GM19238 (cell line): ENCODE data around the gene OR5K4.

Experiments used
- DNase-seq: peaks from one replicate; pipeline ENCODE4 v3.0.0; 2011; ENCODE audit warnings: low spot score; ENCODE audit not compliant: insufficient read length

The OR5K4 gene

GRCh38 chr3:98353554-98353953 is at the start of gene OR5K4:
TSS of gene OR5K4 (plus strand) at chr3:98353854. CDS start at chr3:98353854, 0 bp downstream.
- no peak for DNase-seq

- no peak for DNase-seq
Measured at GRCh38 chr3:98322101-98322500, 31.6 kb upstream of the OR5K4 start.

- DNase-seq = no peak
Measured at GRCh38 chr3:98322686-98323085, 31.0 kb upstream of the OR5K4 start.

- DNase-seq = no peak
Measured at GRCh38 chr3:98323425-98323824, 30.2 kb upstream of the OR5K4 start.

GRCh38 chr3:98325055-98325454 is 28.6 kb upstream of the OR5K4 start:
- no peak for DNase-seq

DNA sequence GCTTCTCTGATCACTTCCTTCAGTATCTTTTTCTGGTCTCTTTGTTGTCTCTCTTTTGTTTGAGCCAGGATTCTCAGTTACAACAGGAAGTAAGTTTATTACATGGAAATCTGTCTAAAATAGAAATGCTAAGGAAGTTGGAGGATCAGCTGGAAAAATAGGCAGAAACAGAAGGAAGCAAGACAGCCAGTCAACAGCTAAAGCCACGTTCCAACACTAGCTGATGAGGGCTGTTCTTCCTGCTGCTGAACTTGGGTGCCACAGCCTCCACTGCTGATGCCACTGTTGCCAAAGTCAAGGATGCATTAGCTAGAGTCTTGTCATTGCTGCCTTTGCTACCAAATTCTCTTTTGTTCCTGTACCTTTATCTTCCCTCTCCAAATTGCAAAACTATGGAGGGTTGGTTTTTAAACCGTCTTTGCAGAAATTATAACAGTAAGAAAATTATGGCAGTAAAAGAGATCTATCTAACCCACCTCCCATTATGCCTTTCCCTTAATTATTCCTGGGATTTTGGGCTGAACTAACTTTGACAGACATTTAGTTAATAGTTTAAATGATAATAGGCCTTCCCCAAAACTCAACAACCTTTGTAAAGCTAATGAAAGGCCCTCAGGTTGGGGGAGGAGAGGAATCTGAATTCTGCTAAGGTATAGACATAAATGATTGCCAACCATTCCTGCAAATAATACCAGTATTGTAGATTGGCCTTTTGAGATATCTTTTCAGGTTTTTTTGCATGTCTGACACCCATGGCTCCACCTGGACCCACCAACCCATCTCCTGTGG is 27.4 kb upstream of the OR5K4 start:
- no peak for DNase-seq

- no peak for DNase-seq
Measured at GRCh38 chr3:98326945-98327344, 26.7 kb upstream of the OR5K4 start.

DNA sequence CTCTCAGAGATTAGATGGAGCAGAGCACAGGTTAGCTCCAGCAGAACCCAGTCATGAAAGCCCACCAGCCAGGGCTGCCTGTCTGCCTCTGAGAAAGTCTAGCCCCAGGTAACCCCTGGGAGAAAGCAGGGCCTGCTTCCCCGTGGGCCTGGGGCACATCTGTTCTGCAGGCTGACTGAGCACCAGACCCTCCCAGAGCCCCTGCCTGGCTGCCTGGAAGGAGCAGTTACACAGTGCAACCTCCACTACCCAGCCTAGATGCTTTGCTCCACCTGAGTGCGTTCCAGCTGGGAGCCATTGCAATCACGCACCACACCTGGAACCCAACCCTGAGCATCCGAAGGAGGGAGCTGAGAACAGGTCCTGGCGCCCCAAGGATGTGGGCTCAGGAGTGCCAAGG is 24.7 kb upstream of the OR5K4 start:
- no peak for DNase-seq

- peak; percentile 13 for DNase-seq
Measured at GRCh38 chr3:98329392-98330124, 24.1 kb upstream of the OR5K4 start.

GRCh38 chr3:98331329-98331728 is 22.3 kb upstream of the OR5K4 start:
- DNase-seq = no peak

- DNase-seq = no peak
Measured at GRCh38 chr3:98333989-98334606, 19.6 kb upstream of the OR5K4 start.

- no peak for DNase-seq
Measured at GRCh38 chr3:98339031-98339430, 14.6 kb upstream of the OR5K4 start.

DNA sequence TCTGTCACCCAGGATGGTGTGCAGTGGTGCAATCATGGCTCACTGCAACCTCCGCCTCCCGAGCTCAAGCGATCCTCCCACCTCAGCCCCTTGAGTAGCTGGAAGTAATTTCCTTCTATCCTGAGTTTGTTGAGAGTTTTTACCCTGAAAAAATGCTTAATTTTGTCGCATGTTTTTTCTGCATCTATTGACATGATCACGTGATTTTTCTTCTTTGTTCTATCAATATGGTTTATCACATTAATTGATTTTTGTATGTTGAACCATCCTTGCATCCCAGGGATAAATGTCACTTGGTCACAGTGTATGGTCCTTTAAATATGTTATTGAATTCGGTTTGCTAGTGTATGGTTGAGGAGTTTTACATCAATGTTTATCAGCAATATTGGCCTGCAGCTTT is 11.9 kb upstream of the OR5K4 start:
- no peak for DNase-seq

DNA sequence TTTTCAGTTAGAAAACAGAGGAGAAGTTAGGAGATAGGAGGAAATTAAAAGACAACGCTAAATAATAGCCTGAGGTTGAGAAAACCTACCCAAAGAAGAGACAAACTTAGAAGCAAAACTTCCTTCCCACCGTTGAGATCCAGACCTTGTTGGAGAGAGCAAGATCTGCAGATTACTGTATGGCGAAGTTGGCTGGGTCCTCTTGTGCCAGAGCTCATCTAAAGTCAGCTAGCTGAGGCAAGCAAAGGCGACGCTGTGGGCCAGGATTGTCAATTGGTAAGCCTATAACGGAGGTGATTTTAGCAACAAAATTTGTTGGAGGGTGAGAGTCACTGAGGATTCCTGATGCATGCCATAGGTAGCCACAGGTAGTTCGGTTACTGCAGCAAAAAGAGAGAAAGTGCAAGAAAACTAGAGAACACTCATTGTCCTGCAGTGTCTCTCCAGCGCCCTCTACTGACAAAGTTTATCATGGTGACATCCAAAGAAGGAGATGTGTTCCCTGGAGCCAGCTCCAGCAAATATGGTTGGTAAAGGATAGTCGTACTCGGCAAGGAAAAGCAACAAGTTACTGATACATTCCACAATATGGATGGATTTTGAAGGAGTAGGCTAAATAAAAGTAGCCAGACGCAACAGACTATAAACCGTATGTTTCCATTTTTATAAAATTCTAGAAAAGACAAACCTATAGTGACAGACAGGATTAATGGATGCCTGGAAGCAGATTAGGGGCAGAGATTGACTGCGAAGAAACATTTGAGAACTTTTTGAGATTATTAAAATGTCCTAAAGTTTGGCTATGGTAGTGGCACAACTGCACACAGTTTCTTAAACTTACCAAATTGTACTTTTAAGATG is 9.8 kb upstream of the OR5K4 start:
- peak; percentile 6 for DNase-seq

DNA sequence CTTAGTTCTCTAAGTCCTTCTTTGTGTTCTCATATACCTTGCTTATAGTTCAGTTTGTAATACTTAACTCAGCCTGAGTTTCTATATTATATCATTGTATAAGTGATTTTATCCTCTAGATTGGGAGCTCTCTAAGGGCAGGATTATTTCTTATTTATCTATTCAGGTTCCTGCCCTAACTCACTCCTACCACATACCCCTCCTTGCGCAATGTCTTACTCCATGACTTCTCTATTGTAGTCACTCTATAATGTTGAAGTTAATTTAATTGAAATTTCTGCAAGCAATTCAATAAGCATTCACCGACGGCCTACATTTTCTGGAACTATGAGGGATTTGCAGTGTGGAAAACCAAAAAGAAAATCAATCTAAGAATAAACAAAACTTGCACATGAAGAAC is 3.6 kb upstream of the OR5K4 start:
- no peak for DNase-seq

DNA sequence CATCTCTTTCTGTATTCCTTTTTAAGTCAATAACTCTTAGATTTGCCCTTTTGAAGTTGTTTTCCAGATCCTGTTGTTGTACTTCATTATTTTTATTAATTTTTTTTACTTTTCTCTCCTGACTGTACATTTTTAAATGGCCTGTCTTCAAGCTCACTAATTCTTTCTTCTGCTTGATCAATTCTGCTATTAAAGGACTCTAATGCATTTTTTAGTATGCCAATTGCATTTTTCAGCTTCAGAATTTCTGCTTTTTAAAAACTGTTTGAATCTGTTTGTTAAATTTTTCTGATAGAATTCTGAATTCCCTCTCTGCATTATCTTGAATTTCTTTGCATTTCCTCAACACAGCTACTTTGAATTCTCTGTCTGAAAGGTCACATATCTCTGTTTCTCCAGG is 5.6 kb downstream of the OR5K4 start:
- DNase-seq = no peak

GRCh38 chr3:98359993-98360675 is 6.5 kb downstream of the OR5K4 start:
- DNase-seq = no peak

GRCh38 chr3:98360681-98361080 is 7.0 kb downstream of the OR5K4 start:
- no peak for DNase-seq

DNA sequence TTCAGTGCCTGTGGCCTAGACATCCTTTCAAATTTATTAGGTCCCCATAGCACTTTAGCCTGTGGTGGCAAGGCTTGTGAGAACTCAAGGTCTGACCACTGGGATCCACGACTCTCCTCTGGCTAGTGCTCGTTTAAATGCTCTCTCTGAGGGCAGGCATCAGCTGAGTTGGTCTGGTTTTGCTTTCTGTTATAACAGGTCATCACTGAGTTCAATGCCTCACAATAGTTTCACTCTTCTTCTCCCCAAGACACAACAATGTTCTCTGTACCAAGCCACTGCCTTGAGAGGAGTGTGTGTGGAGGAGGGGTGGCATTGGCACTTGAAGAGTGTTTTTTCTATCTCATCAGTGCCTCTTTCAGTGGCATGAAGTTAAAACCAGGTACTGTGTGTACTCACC is 7.6 kb downstream of the OR5K4 start:
- no peak for DNase-seq

GRCh38 chr3:98367464-98368246 is 14.0 kb downstream of the OR5K4 start:
- no peak for DNase-seq
